CD14-positive monocyte (primary cell): ENCODE measurements around the gene TTC36. TPM values are rescaled to one million over a fixed set of nuclear protein-coding genes. Genes with fewer than 3 reads are reported as not detected.

Experiments
- DNase-seq, 3 donors: peaks; one replicate each; pipeline ENCODE4 v3.0.0-alpha.2; 2011 to 2022
- H2AFZ ChIP-seq: 2 replicates; pipeline ENCODE4 v1.6.0; 2012; ENCODE audit warnings: mild to moderate bottlenecking, low read depth, low read length, inconsistent platforms; ENCODE audit not compliant: insufficient read depth, poor library complexity, severe bottlenecking
- H3K27ac ChIP-seq, 2 donors: 1 replicate in 1 of 2; 2 replicates in 1 of 2; pipeline ENCODE4 v1.5.1; 2012 to 2013; ENCODE audit warnings: low read length in 2 of 2, control low read depth in 1 of 2, inconsistent platforms in 1 of 2, low read depth in 1 of 2, mild to moderate bottlenecking in 1 of 2
- H3K27me3 ChIP-seq, 2 donors: one replicate each; pipeline versions ENCODE4 v1.6.0 to v1.6.1; 2011 to 2013; ENCODE audit warnings: low read length in 2 of 2; ENCODE audit not compliant: control insufficient read depth in 2 of 2, insufficient read depth in 2 of 2
- H3K36me3 ChIP-seq, 2 donors: replicated peaks in 1 of 2; 1 replicate in 1 of 2; 2 replicates in 1 of 2; pipeline versions ENCODE4 v1.5.1 to v1.6.1; 2012 to 2013; ENCODE audit warnings: low read length in 2 of 2, control low read depth in 1 of 2, inconsistent platforms in 1 of 2, mild to moderate bottlenecking in 1 of 2; ENCODE audit not compliant: insufficient read depth in 2 of 2, control insufficient read depth in 1 of 2
- H3K4me1 ChIP-seq, 2 donors: 1 replicate in 1 of 2; 2 replicates in 1 of 2; pipeline versions ENCODE4 v1.5.1 to v1.6.1; 2012 to 2013; ENCODE audit warnings: low read length in 2 of 2, control low read depth in 1 of 2, inconsistent platforms in 1 of 2, mild to moderate bottlenecking in 1 of 2, moderate library complexity in 1 of 2; ENCODE audit not compliant: insufficient read depth in 2 of 2, control insufficient read depth in 1 of 2
- H3K4me2 ChIP-seq: replicated peaks from 2 replicates; pipeline ENCODE3; 2012; ENCODE audit warnings: low read length, moderate library complexity, mild to moderate bottlenecking; ENCODE audit not compliant: poor library complexity, severe bottlenecking; ENCODE audit errors: extremely low read depth
- H3K4me3 ChIP-seq, 3 experiments: fragments of 200-600 bp in 1 of 3; sonication (generic) in 1 of 3; replicated peaks in 1 of 3; 1 replicate in 2 of 3; 2 replicates in 1 of 3; pipeline ENCODE4 v1.5.1; 2011 to 2013; ENCODE audit warnings: low read length in 3 of 3, mild to moderate bottlenecking in 3 of 3, control low read depth in 2 of 3, low read depth in 2 of 3, inconsistent platforms in 1 of 3, moderate library complexity in 1 of 3
- H3K79me2 ChIP-seq: 2 replicates; pipeline ENCODE4 v1.6.0; 2012; ENCODE audit warnings: mild to moderate bottlenecking, control low read depth, inconsistent platforms, low read length, moderate library complexity; ENCODE audit not compliant: insufficient read depth
- H3K9ac ChIP-seq: 2 replicates; pipeline ENCODE4 v1.6.0; 2017; ENCODE audit warnings: low read length, mild to moderate bottlenecking; ENCODE audit not compliant: insufficient read depth, poor library complexity, severe bottlenecking
- H3K9me3 ChIP-seq, 2 donors: replicated peaks in 1 of 2; 1 replicate in 1 of 2; 2 replicates in 1 of 2; pipeline versions ENCODE4 v1.5.1 to v1.6.1; 2012 to 2013; ENCODE audit warnings: low read length in 2 of 2, control low read depth in 1 of 2; ENCODE audit not compliant: control insufficient read depth in 1 of 2, insufficient read depth in 1 of 2
- H4K20me1 ChIP-seq: 2 replicates; pipeline ENCODE4 v1.6.0; 2012; ENCODE audit warnings: mild to moderate bottlenecking, low read length, control low read depth, moderate library complexity; ENCODE audit not compliant: insufficient read depth
- H3K27ac Mint-ChIP-seq, 7 donors: one replicate each; pipeline ENCODE4 v1.8.0; 2020; ENCODE audit warnings: mild to moderate bottlenecking in 7 of 7, mixed read lengths in 7 of 7, moderate library complexity in 6 of 7, inconsistent platforms in 2 of 7
- H3K27me3 Mint-ChIP-seq, 3 donors: one replicate each; pipeline ENCODE4 v1.8.0; 2021 to 2022; ENCODE audit warnings: low read depth in 3 of 3, mild to moderate bottlenecking in 3 of 3, mixed read lengths in 3 of 3, moderate library complexity in 3 of 3, inconsistent platforms in 1 of 3
- H3K36me3 Mint-ChIP-seq, 2 donors: one replicate each; pipeline ENCODE4 v1.8.0; 2020; ENCODE audit warnings: mixed read lengths in 2 of 2, inconsistent platforms in 1 of 2, mild to moderate bottlenecking in 1 of 2
- H3K4me1 Mint-ChIP-seq: one replicate; pipeline ENCODE4 v1.8.0; 2020; ENCODE audit warnings: mild to moderate bottlenecking, mixed read lengths
- H3K4me3 Mint-ChIP-seq, 2 donors: one replicate each; pipeline ENCODE4 v1.8.0; 2020; ENCODE audit warnings: mild to moderate bottlenecking in 2 of 2, mixed read lengths in 2 of 2, moderate library complexity in 1 of 2
- H3K9me3 Mint-ChIP-seq, 7 donors: one replicate each; pipeline ENCODE4 v1.8.0; 2020 to 2022; ENCODE audit warnings: mixed read lengths in 7 of 7, mild to moderate bottlenecking in 6 of 7, moderate library complexity in 6 of 7, inconsistent platforms in 2 of 7
- WGBS: methylation state at CpG from one replicate; pipeline ENCODE4 v1.1.5; 2013; ENCODE audit warnings: missing lambda C conversion rate; ENCODE audit not compliant: insufficient coverage; 5-methylcytosine and 5-hydroxymethylcytosine counted together
- intact Hi-C, 2 donors: fragments of 100-400 bp; cut with micrococcal nuclease; formaldehyde crosslinking; loops; one replicate each; pipeline versions ENCODE4 v1.15.0 to v1.15.1; 2023
- polyA plus RNA-seq, 3 donors: library from polyadenylated mRNA; depleted of rRNA in 1 of 3; unstranded in 2 of 3; stranded (reverse) in 1 of 3; fragments of 300-500 nt in 2 of 3; fragments of >200 nt in 1 of 3; fragmentation: Illumina TruSeq in 2 of 3; gene quantifications; 1 replicate in 2 of 3; 2 replicates in 1 of 3; pipeline ENCODE4 v1.2.3, GENCODE V29; 2012 to 2021
- TF ChIP-seq, protein P1 (sequence below): fragments of 200-600 bp; IDR thresholded peaks from one replicate; pipeline ENCODE4 v1.8.0; 2022; ENCODE audit warnings: antibody characterized with exemption, mild to moderate bottlenecking

Gene TTC36
- polyA plus RNA-seq, 3 donors = not detected

DNA sequence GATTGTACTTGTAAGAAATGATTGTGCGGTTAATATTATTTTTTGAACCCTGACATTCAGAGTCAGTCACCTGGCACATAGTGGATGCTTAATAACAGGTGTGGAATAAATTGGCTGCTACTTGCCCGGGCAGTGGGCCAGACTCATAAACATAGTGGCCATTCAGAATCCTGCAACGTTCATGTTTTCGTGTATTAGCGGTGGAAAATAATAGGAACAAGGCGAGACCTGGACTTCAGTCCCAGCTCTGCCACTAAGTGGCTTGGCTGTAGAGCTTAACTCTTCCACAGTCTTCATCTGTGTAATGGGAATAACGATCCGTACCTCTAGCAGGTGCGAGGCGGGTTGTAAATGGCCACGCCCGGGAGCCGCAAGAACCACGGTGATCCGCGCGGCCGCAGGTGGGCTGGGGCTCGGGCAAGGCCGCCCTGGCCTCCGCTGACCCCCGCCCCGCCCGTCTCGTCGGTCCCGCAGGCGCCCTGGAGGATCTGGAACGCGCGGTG is 3.0 kb downstream of the TTC36 start:
- Histone ChIP-seq H3K4me1 (peaks cover 12 to 20% of the 10 kb centered on the region in 2 donors), H3K9ac (peak overlapping the region; percentile 62), H3K4me3 (peak overlapping the region in 2 of 3 experiments; percentile 34 to 75), H4K20me1 (peaks cover under 1% of the 10 kb centered on the region), H3K9me3 (no peaks in the 10 kb centered on the region), H3K27me3 (peaks cover 8 to 22% of the 10 kb centered on the region in 2 donors), H3K79me2 (no peaks in the 10 kb centered on the region), H2AFZ (peak overlapping the region; percentile 88), H3K4me2 (peak overlapping the region; percentile 92), H3K27ac (no peak overlapping the region), H3K36me3 (peaks cover 0 to 1% of the 10 kb centered on the region in 2 donors)
- H3K9me3 Mint-ChIP-seq = peaks cover 0 to 4% (median 0%) of the 10 kb centered on the region in 7 donors
- H3K27ac Mint-ChIP-seq = no peak overlapping the region
- DNase-seq = no peak
- H3K36me3 Mint-ChIP-seq = peaks cover 6 to 13% of the 10 kb centered on the region in 2 donors
- H3K4me1 Mint-ChIP-seq = peaks cover 21% of the 10 kb centered on the region
- peaks cover 23 to 34% (median 28%) of the 10 kb centered on the region in 3 donors for H3K27me3 Mint-ChIP-seq
- TF ChIP-seq, protein P1, sequence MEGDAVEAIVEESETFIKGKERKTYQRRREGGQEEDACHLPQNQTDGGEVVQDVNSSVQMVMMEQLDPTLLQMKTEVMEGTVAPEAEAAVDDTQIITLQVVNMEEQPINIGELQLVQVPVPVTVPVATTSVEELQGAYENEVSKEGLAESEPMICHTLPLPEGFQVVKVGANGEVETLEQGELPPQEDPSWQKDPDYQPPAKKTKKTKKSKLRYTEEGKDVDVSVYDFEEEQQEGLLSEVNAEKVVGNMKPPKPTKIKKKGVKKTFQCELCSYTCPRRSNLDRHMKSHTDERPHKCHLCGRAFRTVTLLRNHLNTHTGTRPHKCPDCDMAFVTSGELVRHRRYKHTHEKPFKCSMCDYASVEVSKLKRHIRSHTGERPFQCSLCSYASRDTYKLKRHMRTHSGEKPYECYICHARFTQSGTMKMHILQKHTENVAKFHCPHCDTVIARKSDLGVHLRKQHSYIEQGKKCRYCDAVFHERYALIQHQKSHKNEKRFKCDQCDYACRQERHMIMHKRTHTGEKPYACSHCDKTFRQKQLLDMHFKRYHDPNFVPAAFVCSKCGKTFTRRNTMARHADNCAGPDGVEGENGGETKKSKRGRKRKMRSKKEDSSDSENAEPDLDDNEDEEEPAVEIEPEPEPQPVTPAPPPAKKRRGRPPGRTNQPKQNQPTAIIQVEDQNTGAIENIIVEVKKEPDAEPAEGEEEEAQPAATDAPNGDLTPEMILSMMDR = no peak
- intact Hi-C loops = no loop called here
- peak overlapping the region; percentile 71 to 83 for H3K4me3 Mint-ChIP-seq
- WGBS = 4% methylated on average over 31 of the region's 31 CpGs

DNA sequence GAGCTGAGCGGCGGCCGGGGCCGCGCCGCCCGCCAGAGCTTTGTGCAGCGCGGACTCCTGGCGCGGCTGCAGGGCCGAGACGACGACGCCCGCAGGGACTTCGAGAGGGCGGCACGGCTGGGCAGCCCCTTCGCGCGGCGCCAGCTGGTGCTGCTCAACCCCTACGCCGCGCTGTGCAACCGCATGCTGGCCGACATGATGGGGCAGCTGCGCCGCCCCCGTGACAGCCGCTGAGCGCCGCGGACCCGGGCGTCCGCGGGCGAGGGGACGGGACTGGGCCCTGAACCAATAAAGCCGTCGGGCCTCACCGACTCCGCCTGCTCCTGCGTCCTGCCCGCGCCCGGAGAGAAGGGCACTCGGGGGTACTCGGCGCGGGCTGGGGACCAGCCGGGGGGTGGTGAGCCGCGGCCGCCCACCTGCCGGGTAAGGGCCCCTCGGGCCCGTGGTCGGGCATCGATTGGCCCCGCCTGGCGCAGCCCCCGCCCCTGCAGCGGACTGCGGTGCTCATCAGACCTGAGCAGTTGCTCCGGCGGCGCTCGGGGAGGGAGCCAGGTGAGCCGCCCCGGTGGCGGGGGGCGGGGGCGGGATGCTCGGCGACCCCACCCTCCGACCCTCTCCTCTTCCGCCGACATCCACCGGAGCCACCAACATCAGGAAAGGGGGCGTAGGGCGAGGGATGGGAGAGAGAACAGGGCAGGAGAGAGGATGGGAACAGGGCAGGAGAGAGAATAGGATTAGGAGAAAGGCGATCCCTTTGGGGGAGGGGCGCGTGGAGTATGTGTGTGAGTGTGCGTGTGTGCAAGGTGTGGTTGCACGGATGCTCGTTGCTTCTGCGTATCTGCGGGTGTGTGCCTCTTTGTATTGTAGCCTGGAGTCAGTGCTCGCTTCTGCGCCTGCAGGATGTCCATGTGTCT is 3.7 kb downstream of the TTC36 start, which contains the start of gene TMEM25:
TMEM25 (plus strand) TSS at position 510 of the 914 bp plus-strand sequence. CDS start 610 bp downstream, outside the sequence.
- peaks cover 10 to 19% of the 10 kb centered on the region in 2 donors for H3K4me1 ChIP-seq
- peak within 1 kb of the TSS; percentile 92 for H3K4me2 ChIP-seq
- Mint-ChIP-seq H3K4me3 (peak within 1 kb of the TSS; percentile 77 to 92), H3K27me3 (peaks cover 23 to 34% (median 28%) of the 10 kb centered on the region in 3 donors), H3K4me1 (peaks cover 19% of the 10 kb centered on the region), H3K27ac (peak within 1 kb of the TSS in 1 of 7 donors; percentile 54), H3K9me3 (peaks cover 0 to 4% (median 0%) of the 10 kb centered on the region in 7 donors), H3K36me3 (peaks cover 4 to 11% of the 10 kb centered on the region in 2 donors)
- H3K27me3 ChIP-seq = peaks cover 8 to 22% of the 10 kb centered on the region in 2 donors
- no peaks in the 10 kb centered on the region for H3K9me3 ChIP-seq
- intact Hi-C loops = no loop called here
- H3K9ac ChIP-seq = peak within 1 kb of the TSS; percentile 62
- H2AFZ ChIP-seq = peak within 1 kb of the TSS; percentile 88
- DNase-seq = peak; percentile 4 to 25 (median 12)
- H3K4me3 ChIP-seq = peak within 1 kb of the TSS; percentile 2 to 75 (median 34)
- H3K27ac ChIP-seq = no peak within 1 kb of the TSS
- TF ChIP-seq, protein P1 = no peak
- no peaks in the 10 kb centered on the region for H4K20me1 ChIP-seq
- under 1% methylated on average over 85 of the region's 94 CpGs for WGBS
- H3K36me3 ChIP-seq = no peaks in the 10 kb centered on the region
- no peaks in the 10 kb centered on the region for H3K79me2 ChIP-seq
